ENCODE data around the gene TRAPPC5.
"Not testable (repeated sequence)": the region's sequence is repeated elsewhere in the genome, so short reads cannot be mapped to it uniquely, and the experiment has no call there.

TRAPPC5 gene

DNA sequence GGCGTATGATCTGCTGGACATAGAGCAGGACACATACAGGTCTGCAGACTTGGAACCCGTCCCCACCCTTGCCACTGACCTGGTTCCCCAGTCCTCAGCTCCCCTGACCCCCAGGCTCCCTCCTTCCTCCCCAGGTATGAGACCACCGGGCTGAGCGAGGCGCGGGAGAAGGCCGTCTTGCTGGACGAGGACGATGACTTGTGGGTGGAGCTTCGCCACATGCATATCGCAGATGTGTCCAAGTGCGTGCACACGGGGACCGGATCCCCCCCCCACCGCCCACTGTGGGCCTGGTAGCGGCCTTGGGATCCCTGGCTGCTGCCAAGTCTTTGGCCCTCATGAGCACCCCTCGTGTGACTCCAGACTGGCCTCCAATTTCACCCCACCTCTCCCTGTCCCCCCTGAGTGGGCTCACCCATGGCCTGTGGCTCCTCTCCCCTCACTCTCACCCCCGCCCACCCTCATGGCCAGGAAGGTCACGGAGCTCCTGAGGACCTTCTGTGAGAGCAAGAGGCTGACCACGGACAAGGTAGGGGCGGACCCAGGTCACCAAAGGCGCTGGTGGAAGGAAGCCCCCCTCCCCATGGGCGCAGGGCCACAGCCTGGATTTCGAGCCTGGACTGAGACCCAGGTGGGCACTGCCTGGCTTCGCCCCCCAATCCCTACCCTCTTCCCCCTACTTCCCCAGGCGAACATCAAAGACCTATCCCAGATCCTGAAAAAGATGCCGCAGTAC lies 38.2 kb upstream of the TRAPPC5 start:
- no peak overlapping the region for H3K4me3 ChIP-seq (ENCODE audit: low read depth, low read length)
- TF ChIP-seq POLR2A (IDR thresholded peaks at IDR 0.05; ENCODE audit: extremely low read depth, insufficient read length) (no peak), CTCF (IDR thresholded peaks at IDR 0.05; ENCODE audit: low read depth, low read length) (no peak), MYC (IDR thresholded peaks at IDR 0.05; ENCODE audit: low read depth, low read length) (no peak), MAX (IDR thresholded peaks at IDR 0.05; ENCODE audit: low read depth, low read length) (no peak)
- no peak for DNase-seq (ENCODE audit: low read depth)

- H3K4me3 ChIP-seq (ENCODE audit: low read depth, low read length) = no peak overlapping the region
- TF ChIP-seq CTCF (IDR thresholded peaks at IDR 0.05; ENCODE audit: low read depth, low read length) (no peak), POLR2A (IDR thresholded peaks at IDR 0.05; ENCODE audit: extremely low read depth, insufficient read length) (no peak), MYC (IDR thresholded peaks at IDR 0.05; ENCODE audit: low read depth, low read length) (no peak), MAX (IDR thresholded peaks at IDR 0.05; ENCODE audit: low read depth, low read length) (no peak)
- no peak for DNase-seq (ENCODE audit: low read depth)
Measured at GRCh38 chr19:7643031-7643415, 37.6 kb upstream of the TRAPPC5 start.

DNA sequence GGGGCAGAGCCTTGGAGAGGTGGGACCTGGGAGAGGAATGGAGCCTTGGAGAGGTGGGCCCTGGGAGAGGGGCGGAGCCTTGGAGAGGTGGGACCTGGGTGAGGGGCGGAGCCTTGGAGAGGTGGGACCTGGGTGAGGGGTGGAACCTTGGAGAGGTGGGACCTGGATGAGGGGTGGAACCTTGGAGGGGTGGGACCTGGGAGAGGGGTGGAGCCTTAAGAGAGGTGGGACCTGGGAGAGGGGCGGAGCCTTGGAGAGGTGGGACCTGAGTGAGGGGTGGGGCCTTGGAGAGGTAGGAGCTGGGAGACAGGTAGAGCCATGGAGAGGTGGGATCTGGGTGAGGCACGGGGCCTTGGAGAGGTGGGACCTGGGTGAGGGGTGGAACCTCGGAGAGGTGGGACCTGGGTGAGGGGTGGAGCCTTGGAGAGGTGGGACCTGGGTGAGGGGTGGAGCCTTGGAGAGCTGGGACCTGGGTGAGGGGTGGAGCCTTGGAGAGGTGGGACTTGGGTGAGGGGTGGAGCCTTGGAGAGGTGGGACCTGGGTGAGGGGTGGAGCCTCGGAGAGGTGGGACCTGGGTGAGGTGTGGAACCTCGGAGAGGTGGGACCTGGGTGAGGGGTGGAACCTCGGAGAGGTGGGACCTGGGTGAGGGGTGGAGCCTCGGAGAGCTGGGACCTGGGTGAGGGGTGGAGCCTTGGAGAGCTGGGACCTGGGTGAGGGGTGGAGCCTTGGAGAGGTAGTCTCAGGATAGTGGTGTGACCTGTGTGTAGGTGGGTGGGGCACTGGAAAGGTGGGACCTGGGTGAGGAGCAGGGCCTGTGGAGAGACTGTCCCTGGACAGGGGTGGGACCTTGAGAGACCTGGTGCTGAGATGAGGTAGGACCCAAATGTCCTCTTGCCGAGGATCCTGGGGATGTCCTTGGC lies 36.7 kb upstream of the TRAPPC5 start:
- DNase-seq (ENCODE audit: low read depth) = peak; percentile 57
- not testable (repeated sequence) for H3K4me3 ChIP-seq (ENCODE audit: low read depth, low read length)

GRCh38 chr19:7644550-7644877 lies 36.1 kb upstream of the TRAPPC5 start:
- TF ChIP-seq MYC (IDR thresholded peaks at IDR 0.05; ENCODE audit: low read depth, low read length) (no peak), POLR2A (IDR thresholded peaks at IDR 0.05; ENCODE audit: extremely low read depth, insufficient read length) (no peak), CTCF (IDR thresholded peaks at IDR 0.05; ENCODE audit: low read depth, low read length) (no peak), MAX (IDR thresholded peaks at IDR 0.05; ENCODE audit: low read depth, low read length) (no peak)
- no peak overlapping the region for H3K4me3 ChIP-seq (ENCODE audit: low read depth, low read length)
- DNase-seq (ENCODE audit: low read depth) = no peak

GRCh38 chr19:7645163-7645562 lies 35.5 kb upstream of the TRAPPC5 start:
- TF ChIP-seq MYC (IDR thresholded peaks at IDR 0.05; ENCODE audit: low read depth, low read length) (no peak), CTCF (IDR thresholded peaks at IDR 0.05; ENCODE audit: low read depth, low read length) (no peak), POLR2A (IDR thresholded peaks at IDR 0.05; ENCODE audit: extremely low read depth, insufficient read length) (no peak), MAX (IDR thresholded peaks at IDR 0.05; ENCODE audit: low read depth, low read length) (no peak)
- DNase-seq (ENCODE audit: low read depth) = peak; percentile 71
- H3K4me3 ChIP-seq (ENCODE audit: low read depth, low read length) = no peak overlapping the region

- no peak for DNase-seq (ENCODE audit: low read depth)
Measured at GRCh38 chr19:7645656-7646425, 34.8 kb upstream of the TRAPPC5 start.

More at GRCh38 chr19:7645656-7646425, 34.8 kb upstream of the TRAPPC5 start:
- no peak for TF ChIP-seq MYC (IDR thresholded peaks at IDR 0.05; ENCODE audit: low read depth, low read length)
- no peak for TF ChIP-seq POLR2A (IDR thresholded peaks at IDR 0.05; ENCODE audit: extremely low read depth, insufficient read length)
- TF ChIP-seq MAX (IDR thresholded peaks at IDR 0.05; ENCODE audit: low read depth, low read length) = no peak
- no peak for TF ChIP-seq CTCF (IDR thresholded peaks at IDR 0.05; ENCODE audit: low read depth, low read length)
- H3K4me3 ChIP-seq (ENCODE audit: low read depth, low read length) = no peak overlapping the region
